ENCODE data around the gene ERRFI1. TPM values are rescaled to one million over a fixed set of nuclear protein-coding genes. Genes with fewer than 3 reads are reported as not detected.
"Not testable (repeated sequence)": the region's sequence is repeated elsewhere in the genome, so short reads cannot be mapped to it uniquely, and the experiment has no call there.

Gene ERRFI1
- total RNA-seq, 2 experiments from 2014 or later: 0.21 TPM; not detected in 1

GRCh38 chr1:8057779-8058178 is 31.7 kb upstream of the ERRFI1 start:
- H3K4me1 Mint-ChIP-seq (ENCODE audit: low read depth); ATAC-seq; H3K27ac Mint-ChIP-seq; H3K27me3 Mint-ChIP-seq (ENCODE audit: low read depth); POLR2A ChIA-PET; H3K9me3 Mint-ChIP-seq (ENCODE audit: insufficient read depth); H3K36me3 Mint-ChIP-seq (ENCODE audit: low read depth); DNase-seq; H3K4me3 Mint-ChIP-seq: not testable (repeated sequence)
- CTCF ChIA-PET: interaction anchor here (1.2 kb wide), 1 partner anchor 43 kb away, joined by 3 read pairs; no protein-coding TSS in a partner anchor

GRCh38 chr1:8055973-8056372 is 29.9 kb upstream of the ERRFI1 start:
- Mint-ChIP-seq H3K27ac (no peak overlapping the region), H3K27me3 (ENCODE audit: low read depth) (peaks cover 8% of the 10 kb centered on the region), H3K9me3 (ENCODE audit: insufficient read depth) (no peaks in the 10 kb centered on the region), H3K36me3 (ENCODE audit: low read depth) (no peaks in the 10 kb centered on the region), H3K4me3 (no peak overlapping the region), H3K4me1 (ENCODE audit: low read depth) (no peaks in the 10 kb centered on the region)
- CTCF ChIA-PET: no interaction called here
- POLR2A ChIA-PET: no interaction called here
- no peak for DNase-seq
- no peak for ATAC-seq

GRCh38 chr1:8053878-8054567 is 27.9 kb upstream of the ERRFI1 start:
- Mint-ChIP-seq H3K9me3 (ENCODE audit: insufficient read depth) (no peaks in the 10 kb centered on the region), H3K36me3 (ENCODE audit: low read depth) (no peaks in the 10 kb centered on the region), H3K27me3 (ENCODE audit: low read depth) (peaks cover 8% of the 10 kb centered on the region), H3K4me1 (ENCODE audit: low read depth) (no peaks in the 10 kb centered on the region), H3K4me3 (no peak overlapping the region), H3K27ac (no peak overlapping the region)
- POLR2A ChIA-PET: no interaction called here
- DNase-seq: no peak
- CTCF ChIA-PET: no interaction called here
- no peak for ATAC-seq

GRCh38 chr1:8051650-8052049 is 25.5 kb upstream of the ERRFI1 start:
- ChIA-PET POLR2A (no interaction called here), CTCF (no interaction called here)
- H3K9me3 Mint-ChIP-seq (ENCODE audit: insufficient read depth): no peaks in the 10 kb centered on the region
- no peaks in the 10 kb centered on the region for H3K4me1 Mint-ChIP-seq (ENCODE audit: low read depth)
- no peak for ATAC-seq
- H3K27me3 Mint-ChIP-seq (ENCODE audit: low read depth): peaks cover 10% of the 10 kb centered on the region
- no peak overlapping the region for H3K4me3 Mint-ChIP-seq
- no peak for DNase-seq
- H3K36me3 Mint-ChIP-seq (ENCODE audit: low read depth): no peaks in the 10 kb centered on the region
- H3K27ac Mint-ChIP-seq: no peak overlapping the region

GRCh38 chr1:8049229-8049628 is 23.1 kb upstream of the ERRFI1 start:
- DNase-seq; CTCF ChIA-PET; H3K36me3 Mint-ChIP-seq (ENCODE audit: low read depth); H3K9me3 Mint-ChIP-seq (ENCODE audit: insufficient read depth); H3K4me3 Mint-ChIP-seq; H3K4me1 Mint-ChIP-seq (ENCODE audit: low read depth); POLR2A ChIA-PET; H3K27ac Mint-ChIP-seq; ATAC-seq: not testable (repeated sequence)
- H3K27me3 Mint-ChIP-seq (ENCODE audit: low read depth): peaks cover 10% of the 10 kb centered on the region

- Mint-ChIP-seq H3K27me3 (ENCODE audit: low read depth) (peaks cover 5% of the 10 kb centered on the region), H3K9me3 (ENCODE audit: insufficient read depth) (no peaks in the 10 kb centered on the region)
- CTCF ChIA-PET: no interaction called here
These were observed 21.8 kb upstream of the ERRFI1 start for GRCh38 chr1:8047686-8048445.

GRCh38 chr1:8047112-8047511 is 21.0 kb upstream of the ERRFI1 start:
- Mint-ChIP-seq H3K27ac (no peak overlapping the region), H3K9me3 (ENCODE audit: insufficient read depth) (peaks cover 2% of the 10 kb centered on the region), H3K4me1 (ENCODE audit: low read depth) (no peaks in the 10 kb centered on the region), H3K27me3 (ENCODE audit: low read depth) (peaks cover 5% of the 10 kb centered on the region), H3K36me3 (ENCODE audit: low read depth) (no peaks in the 10 kb centered on the region), H3K4me3 (no peak overlapping the region)
- ChIA-PET CTCF (no interaction called here), POLR2A (no interaction called here)
- DNase-seq (no peak), ATAC-seq (no peak)

More at GRCh38 chr1:8047686-8048445, 21.8 kb upstream of the ERRFI1 start:
- Mint-ChIP-seq H3K4me1 (ENCODE audit: low read depth) (no peaks in the 10 kb centered on the region), H3K27ac (no peak overlapping the region), H3K36me3 (ENCODE audit: low read depth) (no peaks in the 10 kb centered on the region), H3K4me3 (no peak overlapping the region)
- no peak for ATAC-seq
- no peak for DNase-seq
- POLR2A ChIA-PET: no interaction called here

- H3K4me1 Mint-ChIP-seq (ENCODE audit: low read depth): no peaks in the 10 kb centered on the region
- ATAC-seq: no peak
- no peak for DNase-seq
- ChIA-PET POLR2A (no interaction called here), CTCF (no interaction called here)
- no peak overlapping the region for H3K27ac Mint-ChIP-seq
- H3K4me3 Mint-ChIP-seq: no peak overlapping the region
- peaks cover 9% of the 10 kb centered on the region for H3K9me3 Mint-ChIP-seq (ENCODE audit: insufficient read depth)
- H3K36me3 Mint-ChIP-seq (ENCODE audit: low read depth): no peaks in the 10 kb centered on the region
- H3K27me3 Mint-ChIP-seq (ENCODE audit: low read depth): peaks cover 2% of the 10 kb centered on the region
These were observed 20.3 kb upstream of the ERRFI1 start for GRCh38 chr1:8046391-8046790.

GRCh38 chr1:8043621-8044020 is 17.5 kb upstream of the ERRFI1 start:
- ChIA-PET POLR2A (no interaction called here), CTCF (no interaction called here)
- DNase-seq (no peak), ATAC-seq (no peak)
- Mint-ChIP-seq H3K4me1 (ENCODE audit: low read depth) (no peaks in the 10 kb centered on the region), H3K27ac (no peak overlapping the region), H3K27me3 (ENCODE audit: low read depth) (peaks cover 8% of the 10 kb centered on the region), H3K4me3 (no peak overlapping the region), H3K36me3 (ENCODE audit: low read depth) (no peaks in the 10 kb centered on the region), H3K9me3 (ENCODE audit: insufficient read depth) (peaks cover 10% of the 10 kb centered on the region)

- Mint-ChIP-seq H3K9me3 (ENCODE audit: insufficient read depth) (peaks cover 10% of the 10 kb centered on the region), H3K4me3 (no peak overlapping the region), H3K27ac (no peak overlapping the region), H3K27me3 (ENCODE audit: low read depth) (peaks cover 7% of the 10 kb centered on the region), H3K36me3 (ENCODE audit: low read depth) (no peaks in the 10 kb centered on the region), H3K4me1 (ENCODE audit: low read depth) (no peaks in the 10 kb centered on the region)
- DNase-seq (no peak), ATAC-seq (no peak)
- ChIA-PET POLR2A (no interaction called here), CTCF (no interaction called here)
These were observed 16.0 kb upstream of the ERRFI1 start for GRCh38 chr1:8042134-8042533.

- ChIA-PET POLR2A (no interaction called here), CTCF (interaction anchor here (1.1 to 1.6 kb wide), 2 partner anchors 16 to 25 kb away, joined by 3 to 9 read pairs; no protein-coding TSS in a partner anchor)
- H3K4me3 Mint-ChIP-seq: no peak overlapping the region
- no peak overlapping the region for H3K27ac Mint-ChIP-seq
- peaks cover 14% of the 10 kb centered on the region for H3K27me3 Mint-ChIP-seq (ENCODE audit: low read depth)
- ATAC-seq: no peak
- H3K36me3 Mint-ChIP-seq (ENCODE audit: low read depth): no peaks in the 10 kb centered on the region
- H3K9me3 Mint-ChIP-seq (ENCODE audit: insufficient read depth): peaks cover 10% of the 10 kb centered on the region
- no peaks in the 10 kb centered on the region for H3K4me1 Mint-ChIP-seq (ENCODE audit: low read depth)
- DNase-seq: no peak
These were observed 14.5 kb upstream of the ERRFI1 start for GRCh38 chr1:8040586-8040985.

- Mint-ChIP-seq H3K4me3 (no peak overlapping the region), H3K27me3 (ENCODE audit: low read depth) (peaks cover 14% of the 10 kb centered on the region), H3K36me3 (ENCODE audit: low read depth) (no peaks in the 10 kb centered on the region), H3K27ac (no peak overlapping the region), H3K4me1 (ENCODE audit: low read depth) (no peaks in the 10 kb centered on the region), H3K9me3 (ENCODE audit: insufficient read depth) (peaks cover 10% of the 10 kb centered on the region)
- ATAC-seq (no peak), DNase-seq (no peak)
- POLR2A ChIA-PET: no interaction called here
- CTCF ChIA-PET: interaction anchor here (0.7 to 1.9 kb wide), 2 partner anchors 24 to 582 kb away, joined by 3 to 5 read pairs; no protein-coding TSS in a partner anchor
These were observed 13.0 kb upstream of the ERRFI1 start for GRCh38 chr1:8039071-8039470.
